IMR-90 (cell line): Measurements from ENCODE around the gene TSPAN1. TPM values are rescaled to one million over a fixed set of nuclear protein-coding genes. Genes with fewer than 3 reads are reported as not detected.

Experiments
- ATAC-seq: fragments of 200-7000 bp; cut with Tn5 transposase; 2 replicates; pipeline ENCODE4 v1.9.1; 2020; ENCODE audit warnings: low read depth, mild to moderate bottlenecking, moderate library complexity
- BruUV-seq: library from RNA; stranded (reverse); fragments of 400-500 nt; replicated peaks from 2 replicates; lab custom pipeline; 2021; lab: Mats Ljungman, UMichigan
- CTCF ChIA-PET: fragments of 300-600 bp; formaldehyde crosslinking; extraction: SDS; loops from one replicate; lab custom pipeline; 2021; ENCODE audit warnings: antibody characterized with exemption; lab: Yijun Ruan, JAX
- POLR2A ChIA-PET: fragments of 300-600 bp; sonication (Branson Sonifier 250); formaldehyde crosslinking; loops from one replicate; lab custom pipeline; 2022; ENCODE audit warnings: antibody characterized with exemption; ENCODE audit not compliant: unreplicated experiment; lab: Charles Lee
- DNase-seq: peaks from one replicate; pipeline ENCODE4 v3.0.0; 2013
- H2AFZ ChIP-seq: replicated peaks from 2 replicates; pipeline ENCODE3; 2013; ENCODE audit warnings: low read length, mild to moderate bottlenecking; ENCODE audit not compliant: poor library complexity
- H2AK5ac ChIP-seq: 2 replicates; pipeline ENCODE4 v1.6.1; 2013; ENCODE audit warnings: low read depth, low read length, inconsistent platforms
- H2AK9ac ChIP-seq: replicated peaks from 2 replicates; pipeline ENCODE3; 2013; ENCODE audit warnings: mild to moderate bottlenecking, low read depth, low read length, moderate library complexity; ENCODE audit not compliant: poor library complexity
- H2BK120ac ChIP-seq: 2 replicates; pipeline ENCODE4 v1.6.1; 2013; ENCODE audit warnings: low read depth, low read length, inconsistent platforms
- H2BK15ac ChIP-seq: 3 replicates; pipeline ENCODE4 v1.6.1; 2013; ENCODE audit warnings: low read depth, low read length, inconsistent platforms
- H2BK20ac ChIP-seq: 2 replicates; pipeline ENCODE4 v1.6.1; 2013; ENCODE audit warnings: low read depth, mild to moderate bottlenecking, inconsistent platforms, low read length, moderate library complexity
- H2BK5ac ChIP-seq: 2 replicates; pipeline ENCODE4 v1.6.1; 2013; ENCODE audit warnings: mild to moderate bottlenecking, low read depth, low read length, inconsistent platforms; ENCODE audit not compliant: poor library complexity, severe bottlenecking
- H3K14ac ChIP-seq: replicated peaks from 2 replicates; pipeline ENCODE4 v1.6.1; 2013; ENCODE audit warnings: low read depth, low read length, inconsistent platforms
- H3K18ac ChIP-seq: 2 replicates; pipeline ENCODE4 v1.6.1; 2013; ENCODE audit warnings: low read depth, low read length, control low read depth
- H3K23ac ChIP-seq: 2 replicates; pipeline ENCODE4 v1.6.1; 2013; ENCODE audit warnings: low read depth, low read length, inconsistent platforms
- H3K27ac ChIP-seq: 2 replicates; pipeline ENCODE4 v1.5.1; 2013; ENCODE audit warnings: mild to moderate bottlenecking, control low read depth, low read length; ENCODE audit not compliant: insufficient read depth
- H3K27me3 ChIP-seq: 2 replicates; pipeline ENCODE4 v1.6.1; 2013; ENCODE audit warnings: low read length; ENCODE audit not compliant: control insufficient read depth, insufficient read depth
- H3K36me3 ChIP-seq: 2 replicates; pipeline ENCODE4 v1.6.1; 2013; ENCODE audit warnings: low read length, mixed read lengths; ENCODE audit not compliant: control insufficient read depth, insufficient read depth
- H3K4ac ChIP-seq: 2 replicates; pipeline ENCODE4 v1.6.1; 2013; ENCODE audit warnings: low read depth, low read length, inconsistent platforms
- H3K4me1 ChIP-seq: 2 replicates; pipeline ENCODE4 v1.6.1; 2013; ENCODE audit warnings: low read length, mixed read lengths; ENCODE audit not compliant: control insufficient read depth, insufficient read depth
- H3K4me2 ChIP-seq: 2 replicates; pipeline ENCODE4 v1.6.1; 2013; ENCODE audit warnings: low read depth, mild to moderate bottlenecking, control low read depth, low read length, moderate library complexity
- H3K4me3 ChIP-seq: 2 replicates; pipeline ENCODE4 v1.5.1; 2013; ENCODE audit warnings: low read depth, mild to moderate bottlenecking, control low read depth, low read length, moderate library complexity; ENCODE audit not compliant: insufficient read depth
- H3K56ac ChIP-seq: 2 replicates; pipeline ENCODE4 v1.6.1; 2013; ENCODE audit warnings: low read length, inconsistent platforms; ENCODE audit not compliant: insufficient read depth; ENCODE audit errors: extremely low read depth
- H3K79me1 ChIP-seq, 2 experiments: 2 replicates each; pipeline ENCODE4 v1.6.1; 2013; ENCODE audit warnings: low read length in 2 of 2, inconsistent platforms in 1 of 2, low read depth in 1 of 2
- H3K9ac ChIP-seq: 2 replicates; pipeline ENCODE4 v1.6.1; 2013; ENCODE audit warnings: low read depth, low read length, control low read depth
- H3K9me1 ChIP-seq: 2 replicates; pipeline ENCODE4 v1.6.1; 2013; ENCODE audit warnings: low read length, inconsistent platforms; ENCODE audit not compliant: insufficient read depth
- H3K9me3 ChIP-seq: 2 replicates; pipeline ENCODE4 v1.6.1; 2013; ENCODE audit warnings: low read length; ENCODE audit not compliant: control insufficient read depth, insufficient read depth
- H4K20me1 ChIP-seq: 2 replicates; pipeline ENCODE4 v1.6.1; 2013; ENCODE audit warnings: low read length, inconsistent platforms; ENCODE audit not compliant: insufficient read depth
- H4K5ac ChIP-seq: 2 replicates; pipeline ENCODE4 v1.6.1; 2013; ENCODE audit warnings: mild to moderate bottlenecking, low read depth, low read length, control low read depth
- H4K8ac ChIP-seq, 2 experiments: 2 replicates each; pipeline ENCODE4 v1.6.1; 2013; ENCODE audit warnings: low read depth in 2 of 2, low read length in 2 of 2, control low read depth in 1 of 2, inconsistent platforms in 1 of 2
- H4K91ac ChIP-seq: 2 replicates; pipeline ENCODE4 v1.6.1; 2013; ENCODE audit warnings: low read depth, low read length, inconsistent platforms; ENCODE audit not compliant: insufficient read depth
- BHLHE40 ChIP-seq: fragments of 150-350 bp; IDR thresholded peaks from 2 replicates; pipeline ENCODE4 v1.6.1; 2016; ENCODE audit warnings: mild to moderate bottlenecking, low read depth, low read length
- FOS ChIP-seq: fragments of 150-350 bp; IDR thresholded peaks from 2 replicates; pipeline ENCODE4 v1.6.1; 2016; ENCODE audit warnings: low read depth, low read length
- RAD21 ChIP-seq: IDR thresholded peaks from 2 replicates; pipeline ENCODE4 v1.6.1; 2012; ENCODE audit warnings: low read length, improper control_type of control experiment
- RCOR1 ChIP-seq: IDR thresholded peaks from 2 replicates; pipeline ENCODE4 v1.6.1; 2012; ENCODE audit warnings: mild to moderate bottlenecking, low read length, improper control_type of control experiment; ENCODE audit not compliant: insufficient replicate concordance
- WGBS, 2 experiments: methylation state at CpG; one replicate each; pipeline versions ENCODE4 v1.1.5 to v1.1.7; 2013; ENCODE audit warnings: missing lambda C conversion rate in 2 of 2; ENCODE audit not compliant: insufficient read length in 1 of 2; ENCODE audit errors: extremely low coverage in 2 of 2; 5-methylcytosine and 5-hydroxymethylcytosine counted together
- dilution Hi-C: fragments of 300-500 bp; cut with HindIII; formaldehyde crosslinking; loops from one replicate; pipeline ENCODE4 v1.14.3; 2018; ENCODE audit warnings: low sequenced_read_pairs; ENCODE audit not compliant: unreplicated experiment
- in situ Hi-C: fragments of 300-500 bp; cut with MboI; formaldehyde crosslinking; loops from 3 replicates; pipeline ENCODE4 v1.14.3; 2019; ENCODE audit warnings: low sequenced_read_pairs, inconsistent platforms, mixed read lengths
- intact Hi-C: fragments of 100-400 bp; cut with micrococcal nuclease; formaldehyde crosslinking; loops from 2 replicates; pipeline ENCODE4 v1.10.0; 2022
- polyA plus RNA-seq, 3 experiments: library from polyadenylated mRNA; depleted of rRNA; stranded (reverse); fragments of >200 nt; gene quantifications; 2 replicates each; pipeline ENCODE4 v1.2.3, GENCODE V29; 2012; ENCODE audit warnings: low replicate concordance in 1 of 3
- total RNA-seq: library from RNA; depleted of rRNA; stranded (reverse); fragments of >200 nt; gene quantifications from 2 replicates; pipeline ENCODE4 v1.2.3, GENCODE V29; 2012

TSPAN1 gene
- total and polyA plus RNA-seq, 2 of the 4 experiments (the other 2 are of a cell fraction): 0.18 to 0.82 TPM

- Histone ChIP-seq H4K8ac (peak overlapping the region; percentile 61 to 75), H2AK5ac (no peak overlapping the region; the same call in 1 of the 2 replicates), H3K79me1 (peaks cover 0 to 12% of the 10 kb centered on the region in 2 experiments; a peak in 1 of 4 replicates), H2BK15ac (peak overlapping the region; percentile 67; the same call in 1 of the 3 replicates), H3K4me2 (peak overlapping the region; percentile 91), H4K91ac (peak overlapping the region; percentile 34), H3K14ac (peak overlapping the region; percentile 89), H4K5ac (0 out of 2 replicates have a peak overlapping the region, but pooled peaks have one; percentile 2), H2AK9ac (peak overlapping the region; percentile 77), H3K4me1 (no peaks in the 10 kb centered on the region), H3K36me3 (no peaks in the 10 kb centered on the region), H2BK120ac (no peak overlapping the region), H3K56ac (0 out of 2 replicates have a peak overlapping the region, but pooled peaks have one; percentile 7), H3K9ac (peak overlapping the region; percentile 23), H3K23ac (peak overlapping the region; percentile 48), H2BK20ac (no peak overlapping the region), H2BK5ac (no peak overlapping the region), H3K27ac (no peak overlapping the region; the same call in 1 of the 2 replicates), H3K4me3 (peak overlapping the region; percentile 51), H3K4ac (peak overlapping the region; percentile 44), H4K20me1 (no peaks in the 10 kb centered on the region), H3K9me3 (no peaks in the 10 kb centered on the region), H3K9me1 (peaks cover 2% of the 10 kb centered on the region; the same call in 1 of the 2 replicates), H3K18ac (no peak overlapping the region), H2AFZ (peak overlapping the region; percentile 99), H3K27me3 (no peaks in the 10 kb centered on the region)
- in situ Hi-C loops (no loop called here), intact Hi-C loops (no loop called here), dilution Hi-C loops (no loop called here)
- no peak for DNase-seq
- no TSS peak for BruUV-seq
- ChIA-PET POLR2A (interaction anchor here (0.9 kb wide), 1 partner anchor 335 kb away, joined by 3 read pairs; no protein-coding TSS in a partner anchor), CTCF (interaction anchor here (2.1 kb wide), 1 partner anchor 20 kb away, joined by 10 read pairs; no protein-coding TSS in a partner anchor)
- ATAC-seq: peak; percentile 6
- TF ChIP-seq FOS (no peak), RAD21 (no peak), BHLHE40 (no peak), RCOR1 (no peak)
- no CpG with 5 or more reads among the region's 14 CpGs for WGBS, 2 experiments
Measured at GRCh38 chr1:46203738-46204405, 29.0 kb downstream of the TSPAN1 start.
